HEK293 (cell line): ENCODE measurements around the gene GRAP2.

Source experiments
- CTCF ChIA-PET: fragments of 350-600 bp; formaldehyde crosslinking; extraction: SDS; loops from one replicate; lab custom pipeline; 2021; ENCODE audit warnings: antibody characterized with exemption; lab: Yijun Ruan, JAX
- POLR2A ChIA-PET: fragments of 300-600 bp; formaldehyde crosslinking; extraction: SDS; loops from one replicate; lab custom pipeline; 2020; ENCODE audit warnings: antibody characterized with exemption, inconsistent platforms; lab: Yijun Ruan, JAX
- H3K27ac ChIP-seq: fragments of 200-500 bp; sonication (Bioruptor generic); 2 replicates; pipeline ENCODE4 v1.5.1; 2014; ENCODE audit warnings: low read depth, low read length, control low read depth, inconsistent platforms; ENCODE audit errors: extremely low read depth
- H3K36me3 ChIP-seq, 2 experiments: fragments of 200-500 bp in 1 of 2; sonication (Bioruptor generic) in 1 of 2; 1 replicate in 1 of 2; 2 replicates in 1 of 2; pipeline ENCODE4 v1.5.1; 2014 to 2017; ENCODE audit warnings: inconsistent platforms in 2 of 2, low read length in 2 of 2; ENCODE audit not compliant: control insufficient read depth in 2 of 2, insufficient read depth in 1 of 2
- H3K4me1 ChIP-seq: fragments of 200-500 bp; sonication (Bioruptor generic); 2 replicates; pipeline ENCODE4 v1.5.1; 2014; ENCODE audit warnings: mild to moderate bottlenecking, low read length, inconsistent platforms; ENCODE audit not compliant: control insufficient read depth, insufficient read depth
- H3K4me3 ChIP-seq: 2 replicates; pipeline ENCODE4 v1.5.1; 2011; ENCODE audit warnings: low read depth, mild to moderate bottlenecking, control low read depth, low read length, moderate library complexity
- H3K9me3 ChIP-seq: fragments of 200-500 bp; sonication (Bioruptor generic); 2 replicates; pipeline ENCODE4 v1.5.1; 2014; ENCODE audit warnings: low read depth, low read length, inconsistent platforms; ENCODE audit not compliant: control insufficient read depth, insufficient read depth
- EGR2 ChIP-seq: fragments of 450-650 bp; formaldehyde crosslinking; IDR thresholded peaks from 2 replicates; pipeline ENCODE4 v1.5.1; 2016; ENCODE audit warnings: low read depth, missing biosample characterization, missing genetic modification characterization
- HOXA7 ChIP-seq: sonication (generic); formaldehyde crosslinking; IDR thresholded peaks from 2 replicates; pipeline ENCODE4 v1.8.1; 2022; ENCODE audit warnings: missing genetic modification reagents, borderline replicate concordance
- KLF1 ChIP-seq: fragments of 450-650 bp; formaldehyde crosslinking; IDR thresholded peaks from 2 replicates; pipeline ENCODE4 v1.5.1; 2016; ENCODE audit warnings: missing biosample characterization, missing genetic modification characterization
- SP2 ChIP-seq: fragments of 450-650 bp; formaldehyde crosslinking; IDR thresholded peaks from 2 replicates; pipeline ENCODE4 v1.5.1; 2016; ENCODE audit warnings: missing biosample characterization, missing genetic modification characterization
- ZBTB10 ChIP-seq: fragments of 450-650 bp; formaldehyde crosslinking; IDR thresholded peaks from 2 replicates; pipeline ENCODE4 v1.5.1; 2016; ENCODE audit warnings: missing biosample characterization, missing genetic modification characterization
- ZEB2 ChIP-seq: fragments of 450-650 bp; formaldehyde crosslinking; IDR thresholded peaks from 2 replicates; pipeline ENCODE4 v1.5.1; 2016; ENCODE audit warnings: missing biosample characterization, missing genetic modification characterization
- ZIC2 ChIP-seq: fragments of 450-650 bp; formaldehyde crosslinking; IDR thresholded peaks from 2 replicates; pipeline ENCODE4 v1.5.1; 2016; ENCODE audit warnings: missing biosample characterization, missing genetic modification characterization
- ZNF18 ChIP-seq: fragments of 450-650 bp; formaldehyde crosslinking; IDR thresholded peaks from 2 replicates; pipeline ENCODE4 v1.5.1; 2016; ENCODE audit warnings: missing biosample characterization, missing genetic modification characterization
- ZNF24 ChIP-seq: fragments of 450-650 bp; formaldehyde crosslinking; IDR thresholded peaks from 2 replicates; pipeline ENCODE4 v1.5.1; 2016; ENCODE audit warnings: missing biosample characterization, missing genetic modification characterization
- ZNF266 ChIP-seq: fragments of 450-650 bp; formaldehyde crosslinking; IDR thresholded peaks from 2 replicates; pipeline ENCODE4 v1.5.1; 2016; ENCODE audit warnings: missing biosample characterization, missing genetic modification characterization, low read depth
- ZNF366 ChIP-seq: fragments of 450-650 bp; formaldehyde crosslinking; conservative IDR thresholded peaks from 2 replicates; pipeline ENCODE4 v1.5.1; 2016; ENCODE audit warnings: missing biosample characterization, missing genetic modification characterization
- ZNF391 ChIP-seq: fragments of 450-650 bp; formaldehyde crosslinking; IDR thresholded peaks from 2 replicates; pipeline ENCODE4 v1.5.1; 2016; ENCODE audit warnings: low read depth, missing biosample characterization, missing genetic modification characterization, borderline replicate concordance
- ZNF394 ChIP-seq: fragments of 450-650 bp; formaldehyde crosslinking; IDR thresholded peaks from 2 replicates; pipeline ENCODE4 v1.5.1; 2016; ENCODE audit warnings: missing biosample characterization, missing genetic modification characterization, mild to moderate bottlenecking, moderate library complexity, borderline replicate concordance
- ZNF48 ChIP-seq: fragments of 450-650 bp; formaldehyde crosslinking; IDR thresholded peaks from 2 replicates; pipeline ENCODE4 v1.5.1; 2016; ENCODE audit warnings: missing biosample characterization, missing genetic modification characterization
- ZNF660 ChIP-seq: fragments of 450-650 bp; IDR thresholded peaks from 2 replicates; pipeline ENCODE4 v1.5.1; 2018; ENCODE audit warnings: missing biosample characterization, mild to moderate bottlenecking, missing genetic modification characterization
- ZNF768 ChIP-seq: fragments of 450-650 bp; formaldehyde crosslinking; IDR thresholded peaks from 2 replicates; pipeline ENCODE4 v1.5.1; 2018; ENCODE audit warnings: missing biosample characterization, mild to moderate bottlenecking, missing genetic modification characterization
- ZNF777 ChIP-seq: fragments of 450-650 bp; formaldehyde crosslinking; IDR thresholded peaks from 2 replicates; pipeline ENCODE4 v1.5.1; 2017; ENCODE audit warnings: missing biosample characterization, missing genetic modification characterization, borderline replicate concordance
- TF ChIP-seq, protein P1 (sequence below): fragments of 450-650 bp; formaldehyde crosslinking; IDR thresholded peaks from 2 replicates; pipeline ENCODE4 v1.5.1; 2016; ENCODE audit warnings: missing biosample characterization, missing genetic modification characterization
- TF ChIP-seq, protein P2 (sequence below): fragments of 450-650 bp; formaldehyde crosslinking; IDR thresholded peaks from 2 replicates; pipeline ENCODE4 v1.5.1; 2016; ENCODE audit warnings: missing biosample characterization, missing genetic modification characterization, low read depth
- TF ChIP-seq, protein P3 (sequence below): fragments of 450-650 bp; formaldehyde crosslinking; IDR thresholded peaks from 2 replicates; pipeline ENCODE4 v1.5.1; 2016; ENCODE audit warnings: missing biosample characterization, missing genetic modification characterization
- TF ChIP-seq, protein P4 (sequence below): fragments of 450-650 bp; formaldehyde crosslinking; IDR thresholded peaks from 2 replicates; pipeline ENCODE4 v1.5.1; 2017; ENCODE audit warnings: missing biosample characterization, missing genetic modification characterization

Gene GRAP2

DNA sequence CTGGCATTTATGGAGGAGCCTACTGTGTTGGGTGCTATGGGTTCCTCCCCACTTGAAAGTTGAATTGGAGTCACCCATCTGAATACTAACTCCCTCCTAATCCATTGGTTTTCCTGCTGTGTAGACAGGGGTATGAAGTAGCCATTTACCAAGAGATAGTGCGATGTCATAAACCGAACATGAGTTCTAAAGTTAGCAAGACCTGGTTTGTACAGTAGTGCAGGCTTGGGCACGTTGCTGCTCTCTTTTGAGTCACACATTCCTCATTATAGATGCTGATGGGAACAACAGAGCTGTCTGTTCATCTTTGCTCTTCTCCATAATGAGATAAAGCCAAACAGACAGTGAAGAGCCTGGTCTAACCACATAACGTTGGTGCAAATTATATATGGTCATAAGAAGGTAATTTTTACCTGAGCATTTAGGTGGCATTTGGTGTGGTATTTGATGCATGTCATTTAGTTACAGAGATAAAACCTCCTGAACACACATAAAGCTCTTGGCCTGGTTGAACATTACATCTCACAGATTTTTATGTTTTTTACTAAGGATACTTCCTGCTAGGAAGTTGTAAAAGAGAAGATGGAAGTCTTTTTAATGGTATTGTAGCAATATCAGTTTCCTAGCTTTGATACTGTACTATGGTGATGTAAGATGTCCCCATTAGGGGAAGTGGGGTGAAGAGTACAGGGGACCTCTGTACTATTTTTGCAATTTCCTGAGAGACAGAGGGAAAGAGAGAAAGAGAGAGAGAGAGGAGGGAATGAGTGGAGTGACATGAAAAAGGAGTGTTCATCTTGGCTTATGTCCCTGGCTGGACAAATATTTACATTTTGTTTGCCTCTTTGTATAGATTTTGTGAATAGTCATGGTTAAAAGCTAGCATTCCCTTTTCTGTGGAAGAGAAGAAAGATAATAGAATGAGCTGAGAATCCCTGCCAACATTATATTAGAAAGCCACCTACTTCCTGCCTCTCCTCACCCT is 27.9 kb downstream of the GRAP2 start:
- ChIA-PET POLR2A (no interaction called here), CTCF (interaction anchor here (1.0 to 1.5 kb wide), 4 partner anchors 10 to 104 kb away, joined by 3 to 10 read pairs (median 3); no protein-coding TSS in a partner anchor)

DNA sequence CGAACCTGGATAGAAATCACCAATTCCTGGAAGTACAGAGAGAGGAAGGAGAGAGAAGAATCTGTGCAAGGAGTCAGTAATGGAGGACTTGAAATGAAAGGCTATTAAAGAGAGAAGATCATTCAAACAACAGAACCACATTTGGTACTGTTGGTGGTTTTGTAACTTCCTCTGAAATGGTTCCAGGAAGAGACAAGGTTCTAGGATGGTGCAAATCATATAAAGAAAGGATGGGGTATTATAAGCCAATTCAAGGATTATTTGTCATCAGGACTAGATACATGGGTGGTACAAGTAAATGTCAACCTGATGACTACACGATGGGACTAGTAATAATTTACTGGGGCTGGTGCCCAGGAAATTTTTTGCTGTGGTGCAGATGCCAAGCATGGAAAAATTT is 30.4 kb downstream of the GRAP2 start:
- no peak overlapping the region for H3K4me3 ChIP-seq
- no peaks in the 10 kb centered on the region for H3K9me3 ChIP-seq
- no peak overlapping the region for H3K27ac ChIP-seq
- ChIA-PET CTCF (no interaction called here), POLR2A (no interaction called here)
- H3K36me3 ChIP-seq, result no peaks in the 10 kb centered on the region
- H3K4me1 ChIP-seq, result no peaks in the 10 kb centered on the region
- TF ChIP-seq ZNF266 (tag by site-specific recombination) (no peak), ZNF660 (no peak), ZBTB10 (no peak), ZEB2 (no peak), ZNF24 (tag by site-specific recombination) (no peak), ZNF394 (tag by site-specific recombination) (no peak), ZIC2 (tag by site-specific recombination) (no peak), ZNF366 (tag by site-specific recombination) (no peak), ZNF18 (tag by site-specific recombination) (no peak), HOXA7 (no peak), ZNF48 (tag by site-specific recombination) (no peak)
- TF ChIP-seq, protein P1, sequence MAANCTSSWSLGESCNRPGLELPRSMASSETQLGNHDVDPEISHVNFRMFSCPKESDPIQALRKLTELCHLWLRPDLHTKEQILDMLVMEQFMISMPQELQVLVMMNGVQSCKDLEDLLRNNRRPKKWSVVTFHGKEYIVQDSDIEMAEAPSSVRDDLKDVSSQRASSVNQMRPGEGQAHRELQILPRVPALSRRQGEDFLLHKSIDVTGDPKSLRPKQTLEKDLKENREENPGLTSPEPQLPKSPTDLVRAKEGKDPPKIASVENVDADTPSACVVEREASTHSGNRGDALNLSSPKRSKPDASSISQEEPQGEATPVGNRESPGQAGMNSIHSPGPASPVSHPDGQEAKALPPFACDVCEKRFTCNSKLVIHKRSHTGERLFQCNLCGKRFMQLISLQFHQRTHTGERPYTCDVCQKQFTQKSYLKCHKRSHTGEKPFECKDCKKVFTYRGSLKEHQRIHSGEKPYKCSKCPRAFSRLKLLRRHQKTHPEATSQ (tag by site-specific recombination), result no peak
- TF ChIP-seq, protein P2, sequence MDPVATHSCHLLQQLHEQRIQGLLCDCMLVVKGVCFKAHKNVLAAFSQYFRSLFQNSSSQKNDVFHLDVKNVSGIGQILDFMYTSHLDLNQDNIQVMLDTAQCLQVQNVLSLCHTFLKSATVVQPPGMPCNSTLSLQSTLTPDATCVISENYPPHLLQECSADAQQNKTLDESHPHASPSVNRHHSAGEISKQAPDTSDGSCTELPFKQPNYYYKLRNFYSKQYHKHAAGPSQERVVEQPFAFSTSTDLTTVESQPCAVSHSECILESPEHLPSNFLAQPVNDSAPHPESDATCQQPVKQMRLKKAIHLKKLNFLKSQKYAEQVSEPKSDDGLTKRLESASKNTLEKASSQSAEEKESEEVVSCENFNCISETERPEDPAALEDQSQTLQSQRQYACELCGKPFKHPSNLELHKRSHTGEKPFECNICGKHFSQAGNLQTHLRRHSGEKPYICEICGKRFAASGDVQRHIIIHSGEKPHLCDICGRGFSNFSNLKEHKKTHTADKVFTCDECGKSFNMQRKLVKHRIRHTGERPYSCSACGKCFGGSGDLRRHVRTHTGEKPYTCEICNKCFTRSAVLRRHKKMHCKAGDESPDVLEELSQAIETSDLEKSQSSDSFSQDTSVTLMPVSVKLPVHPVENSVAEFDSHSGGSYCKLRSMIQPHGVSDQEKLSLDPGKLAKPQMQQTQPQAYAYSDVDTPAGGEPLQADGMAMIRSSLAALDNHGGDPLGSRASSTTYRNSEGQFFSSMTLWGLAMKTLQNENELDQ (tag by site-specific recombination), result no peak
- TF ChIP-seq, protein P3, sequence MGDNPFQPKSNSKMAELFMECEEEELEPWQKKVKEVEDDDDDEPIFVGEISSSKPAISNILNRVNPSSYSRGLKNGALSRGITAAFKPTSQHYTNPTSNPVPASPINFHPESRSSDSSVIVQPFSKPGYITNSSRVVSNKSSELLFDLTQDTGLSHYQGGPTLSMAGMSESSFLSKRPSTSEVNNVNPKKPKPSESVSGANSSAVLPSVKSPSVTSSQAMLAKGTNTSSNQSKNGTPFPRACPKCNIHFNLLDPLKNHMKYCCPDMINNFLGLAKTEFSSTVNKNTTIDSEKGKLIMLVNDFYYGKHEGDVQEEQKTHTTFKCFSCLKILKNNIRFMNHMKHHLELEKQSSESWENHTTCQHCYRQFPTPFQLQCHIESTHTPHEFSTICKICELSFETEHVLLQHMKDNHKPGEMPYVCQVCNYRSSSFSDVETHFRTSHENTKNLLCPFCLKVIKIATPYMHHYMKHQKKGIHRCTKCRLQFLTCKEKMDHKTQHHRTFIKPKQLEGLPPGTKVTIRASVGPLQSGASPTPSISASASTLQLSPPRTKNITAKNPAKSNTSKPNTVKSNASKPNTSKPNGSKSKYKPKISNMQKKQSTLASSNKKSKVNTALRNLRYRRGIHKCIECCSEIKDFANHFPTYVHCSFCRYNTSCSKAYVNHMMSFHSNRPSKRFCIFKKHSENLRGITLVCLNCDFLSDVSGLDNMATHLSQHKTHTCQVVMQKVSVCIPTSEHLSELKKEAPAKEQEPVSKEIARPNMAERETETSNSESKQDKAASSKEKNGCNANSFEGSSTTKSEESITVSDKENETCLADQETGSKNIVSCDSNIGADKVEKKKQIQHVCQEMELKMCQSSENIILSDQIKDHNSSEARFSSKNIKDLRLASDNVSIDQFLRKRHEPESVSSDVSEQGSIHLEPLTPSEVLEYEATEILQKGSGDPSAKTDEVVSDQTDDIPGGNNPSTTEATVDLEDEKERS, result no peak

More for the DNA sequence above, 27.9 kb downstream of the GRAP2 start:
- no peaks in the 10 kb centered on the region for H3K36me3 ChIP-seq
- H3K4me1 ChIP-seq, result no peaks in the 10 kb centered on the region
- H3K27ac ChIP-seq, result no peak overlapping the region
- TF ChIP-seq, protein P4, sequence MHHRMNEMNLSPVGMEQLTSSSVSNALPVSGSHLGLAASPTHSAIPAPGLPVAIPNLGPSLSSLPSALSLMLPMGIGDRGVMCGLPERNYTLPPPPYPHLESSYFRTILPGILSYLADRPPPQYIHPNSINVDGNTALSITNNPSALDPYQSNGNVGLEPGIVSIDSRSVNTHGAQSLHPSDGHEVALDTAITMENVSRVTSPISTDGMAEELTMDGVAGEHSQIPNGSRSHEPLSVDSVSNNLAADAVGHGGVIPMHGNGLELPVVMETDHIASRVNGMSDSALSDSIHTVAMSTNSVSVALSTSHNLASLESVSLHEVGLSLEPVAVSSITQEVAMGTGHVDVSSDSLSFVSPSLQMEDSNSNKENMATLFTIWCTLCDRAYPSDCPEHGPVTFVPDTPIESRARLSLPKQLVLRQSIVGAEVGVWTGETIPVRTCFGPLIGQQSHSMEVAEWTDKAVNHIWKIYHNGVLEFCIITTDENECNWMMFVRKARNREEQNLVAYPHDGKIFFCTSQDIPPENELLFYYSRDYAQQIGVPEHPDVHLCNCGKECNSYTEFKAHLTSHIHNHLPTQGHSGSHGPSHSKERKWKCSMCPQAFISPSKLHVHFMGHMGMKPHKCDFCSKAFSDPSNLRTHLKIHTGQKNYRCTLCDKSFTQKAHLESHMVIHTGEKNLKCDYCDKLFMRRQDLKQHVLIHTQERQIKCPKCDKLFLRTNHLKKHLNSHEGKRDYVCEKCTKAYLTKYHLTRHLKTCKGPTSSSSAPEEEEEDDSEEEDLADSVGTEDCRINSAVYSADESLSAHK, result no peak
- TF ChIP-seq ZNF391 (no peak), HOXA7 (no peak), KLF1 (no peak), EGR2 (tag by site-specific recombination) (no peak), ZNF768 (no peak), ZNF777 (tag by site-specific recombination) (no peak), SP2 (tag by site-specific recombination) (no peak)
- TF ChIP-seq, all 188 proteins: peak for 0
- Histone ChIP-seq H3K4me3 (no peak overlapping the region), H3K9me3 (no peaks in the 10 kb centered on the region)
